Stimulated activated CD4-positive, alpha-beta T cell treated with anti-CD3 and anti-CD28 coated beads, TNF-alpha, amount 100 ng/mL, for 48 hours (primary cell): ENCODE results near the gene FOXO3.

Source experiments
- DNase-seq, 3 donors: peaks; one replicate each; pipeline ENCODE4 v3.0.0-alpha.2; 2020; ENCODE audit warnings: low read depth in 3 of 3

FOXO3 gene

DNA sequence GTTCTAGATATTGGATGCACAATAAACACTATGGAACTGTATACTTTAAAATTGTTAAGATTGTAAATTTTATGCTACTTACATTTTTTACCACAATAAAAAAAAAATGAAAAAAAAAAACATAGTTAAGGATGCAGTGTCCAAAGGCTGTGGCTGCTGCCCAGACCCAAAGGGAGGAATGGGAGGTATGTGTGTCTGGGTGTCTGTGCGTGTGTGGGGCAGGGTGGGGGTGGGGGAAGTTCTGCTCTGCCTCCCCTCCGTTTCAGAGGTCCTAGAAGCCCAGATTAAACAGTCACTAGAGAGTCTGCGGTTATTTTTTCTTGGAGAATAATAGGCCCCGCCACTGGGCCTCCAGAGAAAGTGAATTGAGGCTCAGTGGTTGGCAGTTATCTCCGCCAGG, 151.1 kb downstream of the FOXO3 start:
- DNase-seq = no peak

DNA sequence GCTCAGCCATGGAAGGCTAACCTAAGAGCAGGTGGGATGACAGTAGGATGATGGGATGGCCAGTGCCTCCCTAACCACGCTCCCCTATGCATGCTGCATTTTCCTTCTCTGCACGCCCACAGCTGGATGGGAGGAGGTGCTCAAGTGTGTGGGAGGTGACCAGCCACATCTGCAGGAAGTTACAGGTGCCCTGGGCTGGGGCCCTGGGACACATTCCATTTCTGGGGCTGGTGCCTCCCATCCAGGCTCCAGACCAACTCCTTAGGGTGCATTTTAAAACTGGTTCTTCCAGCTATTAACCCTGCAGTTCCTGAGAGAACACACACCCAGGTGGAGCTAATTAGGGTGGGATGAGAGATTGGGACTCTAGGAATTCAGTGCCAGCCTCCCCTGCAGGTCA, 152.2 kb downstream of the FOXO3 start:
- DNase-seq = no peak

DNA sequence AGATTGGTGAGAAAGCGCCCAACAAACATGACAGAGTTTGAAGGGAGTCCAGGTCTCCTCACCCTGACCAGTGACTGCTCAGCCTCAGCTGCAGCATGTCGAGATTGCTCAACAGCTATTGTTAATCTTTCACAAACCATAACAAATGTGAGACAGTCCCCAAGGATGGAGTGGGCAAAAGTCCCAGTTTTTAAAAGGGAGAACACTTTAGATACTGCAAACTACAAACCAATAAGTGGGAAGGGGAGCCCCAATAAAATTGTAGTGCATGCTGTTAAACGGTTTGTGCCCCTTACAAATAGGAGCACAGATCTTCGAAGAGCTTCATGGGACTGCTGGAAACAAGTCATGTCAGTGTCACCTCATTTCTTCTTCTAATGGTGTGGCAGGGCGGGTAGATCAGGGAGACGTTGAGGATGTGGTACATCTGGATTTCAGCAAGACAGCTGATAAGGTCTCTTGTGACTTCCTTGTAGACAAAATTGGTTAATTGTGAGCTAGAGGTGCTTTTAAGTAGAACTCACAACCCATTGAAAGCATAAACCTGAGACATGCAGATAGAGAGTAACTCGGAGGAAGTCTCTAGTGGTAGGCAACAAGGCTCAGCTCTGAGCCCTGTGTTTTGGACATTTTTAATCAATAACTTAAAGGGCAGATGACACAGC, 153.5 kb downstream of the FOXO3 start:
- DNase-seq = no peak

DNA sequence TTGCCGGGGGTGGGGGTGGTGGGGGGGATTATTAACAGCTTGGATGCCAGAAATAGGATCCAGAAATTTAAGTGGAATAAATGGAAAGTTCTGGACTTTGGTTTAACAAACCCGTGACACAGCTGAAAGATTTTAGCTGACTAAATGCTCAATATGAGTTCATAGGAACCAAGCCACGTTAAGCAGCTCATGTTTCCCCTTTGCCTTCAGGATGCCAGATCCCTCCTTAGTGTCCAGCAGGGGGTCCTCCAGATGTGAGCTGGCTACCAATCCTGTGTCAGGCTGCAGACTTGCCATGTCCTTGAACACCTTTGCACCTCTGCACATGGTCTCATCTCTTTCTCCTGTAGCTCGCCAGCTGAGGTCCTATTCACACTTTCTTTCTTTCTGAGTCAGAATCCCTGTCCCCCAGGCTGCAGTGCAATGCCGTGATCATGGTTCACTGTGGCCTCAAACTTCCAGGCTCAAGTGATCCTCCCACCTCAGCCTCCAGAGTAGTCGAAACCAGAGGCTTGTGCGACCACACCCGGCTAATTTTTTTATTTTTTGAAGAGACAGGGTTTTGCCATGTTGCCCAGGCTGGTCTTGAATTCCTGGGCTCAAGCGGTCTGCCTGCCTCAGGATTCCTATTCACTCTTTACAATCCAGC, 154.2 kb downstream of the FOXO3 start:
- no peak for DNase-seq

DNA sequence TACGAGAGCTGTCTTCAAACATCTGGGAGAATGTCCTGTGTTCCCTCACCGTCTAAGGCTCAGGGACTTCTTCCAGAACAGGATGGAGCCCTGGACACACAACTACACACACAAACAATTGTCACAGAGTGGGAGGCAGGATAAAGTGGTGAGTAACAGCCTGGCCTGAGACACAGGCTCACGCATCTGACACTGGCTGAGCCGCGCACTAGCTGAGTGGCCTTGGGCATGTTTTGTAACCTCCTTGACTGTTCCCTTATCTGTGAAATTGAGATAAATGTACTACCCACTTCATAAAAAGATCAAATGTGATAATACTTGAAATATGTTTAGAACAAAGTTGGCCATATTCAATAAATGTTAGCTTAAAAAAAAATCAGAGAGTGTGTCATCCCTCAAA, 155.1 kb downstream of the FOXO3 start:
- no peak for DNase-seq

DNA sequence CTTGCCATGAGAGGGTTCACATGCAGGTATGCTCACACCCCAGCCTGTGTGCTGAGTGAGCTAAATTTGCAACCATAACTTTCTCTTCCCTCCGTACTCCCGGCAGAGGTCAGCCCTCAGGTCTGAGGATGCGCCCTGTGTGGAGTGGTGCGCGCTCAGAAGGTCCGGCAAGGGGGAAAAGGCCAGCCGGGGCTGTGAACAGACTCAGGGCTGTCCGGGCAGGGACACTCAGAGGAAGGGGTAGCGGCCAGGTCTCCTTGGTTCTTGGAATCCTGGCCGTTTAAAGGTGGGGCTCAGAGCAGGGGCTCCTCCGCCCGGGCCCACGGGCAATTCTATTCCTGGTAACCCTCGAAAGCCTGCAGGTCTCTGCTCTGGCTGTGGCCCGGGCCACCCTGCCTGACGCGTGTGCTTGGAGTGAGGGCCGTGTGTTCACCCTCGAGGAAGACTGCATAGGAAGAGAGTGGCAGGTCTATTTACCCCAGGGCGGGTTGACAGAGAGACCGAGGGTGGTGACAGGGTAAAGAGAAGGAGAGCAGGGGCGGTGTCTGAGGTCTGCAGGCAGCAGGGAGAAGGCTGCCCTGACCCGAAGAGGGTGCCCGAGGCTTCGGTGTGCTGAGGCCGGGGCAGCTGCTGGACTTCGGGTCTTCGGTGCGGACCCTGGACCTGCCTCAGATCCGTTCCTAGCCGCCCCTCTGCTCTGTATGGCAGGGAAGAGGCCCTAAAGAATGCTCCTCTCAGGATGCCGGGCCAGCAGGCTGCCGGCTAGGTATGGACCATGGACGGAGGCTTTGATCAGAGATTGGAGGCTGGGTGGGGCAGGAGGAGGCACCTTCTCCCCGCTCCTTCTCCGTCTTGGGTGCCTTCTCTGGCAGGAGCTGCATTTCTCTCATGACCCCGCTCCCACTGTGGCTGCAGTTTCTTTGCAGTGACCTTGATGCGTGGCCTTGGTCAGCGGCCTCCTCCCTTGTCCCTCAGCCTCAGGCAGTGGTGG, 156.4 kb downstream of the FOXO3 start:
- no peak for DNase-seq

DNA sequence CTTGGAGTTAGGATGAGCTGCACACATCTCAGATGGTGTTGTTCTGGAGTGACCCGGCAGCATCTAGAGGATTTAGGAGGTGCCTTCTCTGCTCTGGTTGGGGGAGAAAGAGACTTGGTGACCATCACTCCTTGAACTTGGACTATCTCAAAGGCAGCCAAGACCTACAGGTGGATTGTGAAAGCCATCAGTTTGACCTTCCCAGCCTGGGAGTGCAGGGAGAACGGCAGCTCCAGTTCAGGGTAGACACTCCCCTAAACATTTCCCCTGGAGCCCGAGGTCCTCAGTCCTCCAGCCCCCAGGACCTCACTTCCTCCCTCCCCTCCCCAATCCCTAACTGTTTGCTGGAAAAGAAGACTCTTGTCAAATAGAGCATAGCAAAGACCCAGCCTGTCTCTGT, 158.8 kb downstream of the FOXO3 start:
- no peak for DNase-seq

DNA sequence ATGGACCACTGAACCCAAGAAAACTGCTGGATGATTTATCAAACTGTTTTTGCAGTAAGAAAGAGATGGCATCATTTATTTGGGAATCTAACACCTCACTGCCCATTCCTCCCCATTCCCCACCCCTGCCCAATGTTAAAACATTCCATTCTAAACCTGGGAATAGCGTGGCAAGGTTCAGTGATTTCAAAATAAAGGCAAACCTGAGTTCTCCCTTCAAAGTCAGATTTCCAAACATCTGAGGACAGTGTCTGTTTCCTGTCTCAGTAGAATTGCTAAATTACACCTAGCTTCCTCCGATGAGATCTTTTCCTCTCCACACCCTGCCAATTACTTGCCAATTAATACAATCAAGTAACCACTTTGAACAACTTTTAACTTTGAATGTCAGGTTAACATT, 160.1 kb downstream of the FOXO3 start:
- no peak for DNase-seq

DNA sequence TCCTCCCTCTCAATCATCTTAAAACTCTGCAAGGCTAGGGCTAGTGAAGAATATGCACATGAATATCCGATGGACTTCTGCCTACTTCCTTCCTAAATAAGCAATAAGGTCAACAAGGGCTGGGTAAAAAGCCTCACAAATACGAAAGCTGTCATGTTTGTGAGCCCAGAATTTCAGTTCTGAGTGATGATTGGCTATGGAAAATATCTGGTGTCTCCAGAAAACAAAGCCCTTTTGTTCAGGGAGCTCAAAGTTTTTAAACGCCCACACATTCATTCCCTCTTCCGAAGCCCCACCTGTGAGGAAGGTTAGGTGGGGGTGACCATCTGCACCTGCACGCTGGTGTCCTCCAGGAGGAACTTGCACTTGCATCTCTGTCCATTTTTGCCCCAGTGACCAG, 160.6 kb downstream of the FOXO3 start:
- DNase-seq = no peak

DNA sequence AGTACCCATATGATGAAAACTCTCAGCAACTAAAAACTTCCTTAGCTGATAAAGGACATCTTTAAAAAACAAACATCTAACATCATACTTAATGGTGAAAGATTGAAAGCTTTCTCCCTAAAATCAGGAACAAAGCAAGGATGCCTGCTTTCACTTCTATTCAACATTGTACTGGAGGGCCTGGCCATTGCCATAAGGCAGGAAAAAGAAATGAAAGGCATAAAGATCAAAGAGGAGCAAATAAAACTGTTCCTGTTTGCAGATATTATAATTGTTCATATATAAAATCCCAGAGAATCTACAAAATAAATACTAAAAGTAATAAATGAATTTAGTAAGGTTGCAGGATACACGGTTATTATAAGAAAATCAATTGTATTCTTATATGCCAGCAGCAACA, 162.9 kb downstream of the FOXO3 start:
- no peak for DNase-seq

DNA sequence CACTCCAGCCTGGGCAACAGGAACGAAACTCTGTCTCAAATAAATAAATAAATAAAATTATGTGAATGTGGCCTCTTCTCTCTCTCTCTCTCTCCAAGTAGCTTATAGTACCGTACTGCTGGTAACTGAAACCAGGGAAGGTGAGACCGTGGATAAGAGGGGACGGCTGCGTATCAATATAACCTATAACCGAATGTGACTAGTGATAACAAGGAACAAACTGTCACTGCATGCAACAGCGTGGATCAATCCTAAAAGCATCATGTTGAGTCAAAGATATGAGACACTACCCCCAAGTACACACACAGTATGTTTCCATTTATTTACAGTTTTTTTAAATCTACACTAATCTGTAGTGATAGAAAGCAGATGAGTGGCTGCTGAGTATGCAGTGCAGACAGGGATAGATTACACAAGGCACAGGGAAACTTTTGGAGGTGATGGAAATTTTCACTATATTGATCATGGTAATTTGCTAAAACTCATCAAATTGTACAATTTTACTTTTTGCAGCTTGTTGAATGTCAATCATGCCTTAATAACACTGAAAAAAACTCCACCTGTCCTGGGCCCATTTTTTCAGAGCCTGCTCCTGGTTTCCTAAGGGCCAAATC, 166.1 kb downstream of the FOXO3 start:
- no peak for DNase-seq

DNA sequence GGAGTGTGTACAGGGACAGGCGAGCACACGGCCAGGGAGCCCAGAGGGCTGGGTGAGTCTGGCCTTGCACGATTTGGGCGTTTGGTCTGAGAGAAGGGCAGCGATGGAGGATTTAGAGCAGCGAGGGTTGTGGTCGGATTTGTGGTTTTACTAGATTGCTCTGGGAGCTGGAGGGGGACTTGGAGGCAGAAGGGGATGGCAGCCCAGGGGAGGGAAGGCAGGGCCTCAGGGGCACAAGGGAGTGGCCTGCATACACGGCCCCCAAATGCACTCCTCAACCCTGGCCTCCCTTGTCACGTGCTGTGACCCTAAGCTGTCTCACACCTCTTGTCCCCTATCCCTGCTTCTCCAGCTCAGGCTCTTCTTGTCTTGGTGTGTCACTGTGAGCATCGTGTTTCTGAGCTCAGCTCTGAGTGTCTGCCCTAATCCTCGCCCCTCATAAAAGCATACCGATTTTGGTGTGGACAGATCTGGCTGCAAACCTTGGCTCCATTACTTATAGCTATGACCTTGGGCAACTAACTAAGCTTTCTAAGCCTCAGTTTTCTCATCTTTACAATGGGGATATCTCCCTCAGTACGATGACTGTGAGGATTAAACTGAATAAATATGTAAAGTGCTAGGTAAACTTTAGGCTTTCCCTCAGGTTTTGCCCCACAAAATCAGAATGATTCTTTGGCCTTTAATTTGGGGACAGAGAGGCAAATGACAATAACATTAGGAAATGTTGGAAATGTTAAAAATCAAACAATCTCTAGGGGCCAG, 167.4 kb downstream of the FOXO3 start:
- no peak for DNase-seq

DNA sequence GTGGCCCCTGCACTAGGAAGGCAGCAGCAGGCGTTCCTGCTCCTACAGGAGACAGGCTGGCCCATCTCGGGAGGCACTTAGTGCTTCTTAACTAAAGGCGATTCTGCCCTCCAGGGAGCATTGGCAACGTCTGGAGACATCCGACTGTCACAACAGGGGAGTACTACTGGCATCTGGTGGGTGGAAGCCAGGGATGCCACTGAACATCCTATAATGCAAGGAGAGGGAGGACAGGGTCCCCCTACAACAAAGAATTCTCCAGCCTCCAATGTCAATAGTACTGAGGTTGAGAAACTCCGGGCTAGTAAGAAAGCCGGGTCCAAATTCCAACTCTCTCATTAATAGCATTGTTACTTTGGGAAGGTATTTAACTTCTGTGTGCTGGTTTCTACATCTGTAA, 168.1 kb downstream of the FOXO3 start:
- no peak for DNase-seq

DNA sequence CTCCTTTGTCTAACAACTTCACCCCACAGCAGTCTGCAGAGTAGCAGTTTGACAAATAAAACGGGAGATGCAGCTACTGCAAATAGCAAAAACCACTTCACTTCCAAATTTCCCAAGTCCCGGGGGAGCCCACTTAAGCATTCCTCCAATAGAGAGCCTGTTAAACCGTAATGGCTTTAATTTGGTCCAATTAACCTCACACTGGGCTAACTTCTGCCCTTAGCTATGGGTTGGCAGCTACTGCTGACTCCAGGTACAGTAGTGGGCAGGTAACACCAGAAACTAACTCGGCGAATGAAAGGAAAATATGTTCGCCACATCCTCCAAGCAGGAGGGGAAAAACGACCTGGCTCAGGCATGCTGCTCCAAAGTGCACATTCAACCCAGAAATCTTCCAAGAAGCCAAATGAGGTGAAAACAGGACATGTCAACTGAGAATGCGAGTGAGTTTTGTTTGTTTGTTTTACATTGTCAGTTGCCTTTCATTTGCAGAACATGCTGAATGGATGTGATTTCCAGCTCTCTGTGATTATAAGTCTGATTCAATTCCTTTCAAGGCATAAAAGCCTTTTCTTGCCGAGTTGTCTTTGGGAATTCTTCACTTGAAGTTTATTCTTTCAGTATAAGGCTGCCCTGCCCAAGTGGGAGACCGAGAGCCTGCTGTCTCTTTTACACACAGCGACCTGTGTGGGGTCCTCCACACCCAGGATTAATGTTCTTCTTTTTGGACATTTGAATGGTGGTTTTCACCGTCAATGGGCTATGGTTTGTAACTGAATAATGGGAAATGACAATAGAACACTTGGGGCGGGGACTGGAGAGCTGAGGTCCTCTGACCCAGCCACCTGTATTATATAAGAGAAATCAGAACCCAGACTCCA, 170.2 kb downstream of the FOXO3 start:
- DNase-seq = no peak

DNA sequence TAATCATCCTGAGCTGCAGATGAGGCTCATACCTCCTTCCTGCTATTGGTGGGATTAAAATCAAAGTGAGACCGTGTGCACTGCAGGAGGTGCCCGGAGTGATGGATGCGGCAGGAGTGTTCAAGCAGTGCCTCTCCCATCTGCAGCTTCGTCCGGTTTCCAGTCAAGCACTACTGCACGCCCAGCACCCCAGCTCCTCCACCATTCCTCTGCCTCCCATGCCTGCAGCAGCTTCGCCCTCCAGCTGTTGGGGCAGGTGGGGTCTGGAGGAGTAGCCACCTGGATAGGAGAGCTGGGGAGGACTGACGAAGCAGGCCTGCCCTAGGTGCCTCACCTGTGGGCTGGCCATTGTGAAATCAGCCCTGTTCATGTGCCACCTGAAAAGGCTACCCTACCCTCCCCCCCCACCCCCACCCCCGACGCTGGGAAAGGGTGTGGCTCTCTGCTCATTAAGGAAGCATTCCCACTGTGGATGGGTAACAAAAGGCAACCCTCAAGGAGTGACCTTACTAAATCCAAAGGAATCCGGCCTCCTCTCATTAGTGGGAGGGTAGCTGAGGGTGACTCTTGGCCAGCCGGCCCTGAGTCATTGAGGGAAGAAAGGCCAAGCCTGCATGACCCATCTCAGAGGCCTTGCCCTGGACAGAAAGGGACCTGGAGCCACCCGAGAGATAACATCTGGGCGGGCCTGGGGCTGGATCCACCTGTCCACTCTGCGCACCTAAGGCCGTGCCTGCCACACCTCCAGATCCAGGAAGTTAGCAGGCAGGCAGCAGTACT, 171.6 kb downstream of the FOXO3 start:
- DNase-seq = no peak

DNA sequence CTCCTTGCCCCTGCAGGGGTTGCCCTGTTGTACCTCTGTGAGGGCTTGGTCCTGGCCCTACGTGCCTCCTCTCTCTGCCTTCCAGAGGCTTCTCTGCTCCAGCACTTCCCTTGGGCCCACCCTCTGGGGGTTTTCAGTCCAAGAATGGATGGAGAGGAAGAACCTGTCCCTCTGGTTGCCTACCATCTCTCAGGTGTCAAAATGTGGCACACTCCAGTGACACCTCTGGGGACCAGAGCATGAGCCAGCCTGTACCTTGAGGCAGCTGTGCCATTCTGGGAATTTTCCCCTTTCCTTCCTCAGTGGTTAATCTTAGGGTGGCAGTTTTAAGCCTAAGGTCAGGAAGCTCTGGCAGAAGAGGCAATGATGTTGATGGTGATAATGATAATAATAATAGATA, 172.3 kb downstream of the FOXO3 start:
- no peak for DNase-seq

DNA sequence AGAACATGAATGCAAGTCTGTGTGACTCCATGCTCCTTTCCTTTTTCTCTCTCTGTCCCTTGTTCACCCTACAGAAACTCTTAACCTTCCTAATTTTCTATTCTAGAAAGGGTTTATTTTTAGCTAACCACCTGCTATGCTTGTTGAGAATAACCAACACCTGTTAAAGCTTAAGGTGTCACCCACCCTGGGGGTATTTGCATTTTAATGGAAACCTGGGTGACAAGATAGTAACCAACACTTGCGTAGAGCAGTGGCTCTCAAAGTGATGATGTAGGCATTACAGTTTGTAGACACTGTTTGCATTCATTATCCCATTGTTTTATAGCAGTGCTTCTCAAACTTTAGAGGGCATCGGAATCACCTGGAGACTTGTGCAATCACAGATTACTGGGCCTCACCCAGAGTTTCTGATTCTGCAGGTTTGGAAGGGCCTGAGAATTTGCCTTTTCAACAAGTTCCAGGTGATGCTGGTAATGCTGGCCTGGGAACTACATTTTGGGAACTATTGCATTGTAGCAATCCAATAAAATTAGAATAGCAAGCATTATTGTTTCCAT, 173.1 kb downstream of the FOXO3 start:
- no peak for DNase-seq
